ENCODE measurements around the gene KCNH2.
"Not testable (repeated sequence)": the region's sequence is repeated elsewhere in the genome, so short reads cannot be mapped to it uniquely, and the experiment has no call there.

The KCNH2 gene

GRCh38 chr7:150978126-150978789 is at the start of gene KCNH2:
KCNH2 (minus strand) TSS chr7:150978321; CDS start chr7:150977913, 408 bp downstream.
- DNase-seq, result no peak

DNA sequence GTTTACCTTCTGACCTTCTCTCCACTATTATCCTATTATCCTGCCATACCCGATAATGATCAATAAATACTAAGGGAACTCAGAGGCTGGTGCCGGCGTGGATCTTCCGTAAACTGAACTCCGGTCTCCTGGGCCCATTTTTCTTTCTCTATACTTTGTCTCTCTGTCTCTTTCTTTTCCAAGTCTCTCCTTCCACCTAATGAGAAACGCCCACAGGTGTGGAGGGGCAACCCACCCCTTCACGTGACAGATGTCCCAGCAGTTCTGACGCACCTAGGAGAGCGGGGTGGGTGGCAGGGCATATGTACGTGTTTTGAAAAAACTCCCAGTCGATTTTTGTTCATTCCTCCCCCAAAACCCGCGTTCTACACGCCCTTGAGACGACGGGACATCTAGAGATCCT is 49.6 kb upstream of the KCNH2 start:
- DNase-seq, result not testable (repeated sequence)

GRCh38 chr7:151026771-151027727 is 48.9 kb upstream of the KCNH2 start:
- not testable (repeated sequence) for DNase-seq

DNA sequence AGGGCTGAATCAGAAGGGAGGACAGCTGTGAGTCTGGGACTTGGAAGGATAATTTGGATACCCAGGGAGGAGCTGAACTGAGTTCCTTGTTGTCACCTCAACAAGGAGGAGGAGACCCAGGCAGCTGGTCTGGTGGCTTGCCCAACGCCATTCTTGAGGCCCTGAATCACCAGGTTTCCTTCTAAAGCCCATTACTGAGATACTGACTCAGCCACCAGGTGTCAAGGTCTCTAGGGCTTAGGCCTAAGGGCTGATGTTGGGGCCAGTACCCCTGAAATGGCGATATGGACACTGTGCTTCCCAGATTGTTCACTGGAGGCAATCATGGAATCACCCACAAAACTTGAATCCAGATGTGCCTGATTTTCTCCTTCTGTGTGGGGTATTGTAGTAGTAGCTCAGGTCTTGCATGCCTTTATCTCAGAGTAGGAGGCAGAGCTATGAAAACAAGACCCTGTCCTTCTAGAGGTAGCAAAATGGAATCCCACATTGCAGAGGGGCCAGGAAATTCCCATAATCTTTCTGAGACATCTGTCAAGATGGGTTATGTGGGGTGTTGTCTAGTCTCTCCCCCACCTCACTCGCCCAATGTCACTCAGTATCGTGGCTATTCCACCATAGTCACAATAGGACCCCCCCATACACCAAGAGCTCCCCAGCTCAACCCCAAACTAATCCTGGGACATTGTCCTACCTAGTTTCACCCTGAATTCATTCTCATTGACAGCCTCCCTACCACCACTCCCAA is 48.0 kb upstream of the KCNH2 start:
- no peak for DNase-seq

DNA sequence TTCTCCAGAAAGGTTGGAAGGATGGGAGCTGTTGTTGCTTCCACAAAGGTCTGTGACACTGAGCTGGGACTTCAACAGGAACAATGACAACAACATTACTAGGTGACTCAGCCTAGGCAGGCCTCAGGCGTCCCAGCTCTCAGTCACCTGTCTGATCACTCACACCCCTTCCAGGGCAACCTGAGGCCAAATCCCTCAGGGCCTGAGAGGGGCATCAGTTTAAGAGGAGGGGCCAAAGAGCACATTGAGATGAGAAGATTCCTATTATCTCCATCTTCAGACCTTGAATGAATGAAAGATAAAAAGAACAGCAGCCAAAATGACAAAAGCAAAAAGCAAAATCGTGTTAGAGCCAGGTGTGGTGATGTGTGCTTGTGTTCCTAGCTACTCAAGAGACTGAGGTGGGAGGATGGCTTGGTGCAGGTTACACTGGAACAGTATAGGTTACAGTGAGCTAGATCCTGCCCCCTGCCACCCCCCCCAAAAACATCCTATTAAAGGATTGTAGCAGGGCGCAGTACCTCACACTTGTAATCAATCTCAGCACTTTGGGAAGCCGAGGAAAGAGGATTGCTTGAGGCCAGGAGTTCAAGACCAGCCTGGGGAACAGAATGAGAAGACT is 46.4 kb upstream of the KCNH2 start, which contains the start of gene ATG9B:
Gene ATG9B (minus strand): TSS at position 60 of the 622 bp plus-strand sequence. CDS start 71 bp downstream, outside the sequence.
- DNase-seq, result no peak

GRCh38 chr7:151023232-151023631 is 45.1 kb upstream of the KCNH2 start:
- no peak for DNase-seq

- DNase-seq, result no peak
These were observed 42.1 kb upstream of the KCNH2 start for GRCh38 chr7:151020231-151020630.

- no peak for DNase-seq
These were observed 41.0 kb upstream of the KCNH2 start for GRCh38 chr7:151019130-151019447.

GRCh38 chr7:151018421-151019129 is 40.5 kb upstream of the KCNH2 start:
- DNase-seq, result peak; percentile 15

GRCh38 chr7:151017953-151018420 is 39.9 kb upstream of the KCNH2 start:
- DNase-seq, result peak; percentile 70

DNA sequence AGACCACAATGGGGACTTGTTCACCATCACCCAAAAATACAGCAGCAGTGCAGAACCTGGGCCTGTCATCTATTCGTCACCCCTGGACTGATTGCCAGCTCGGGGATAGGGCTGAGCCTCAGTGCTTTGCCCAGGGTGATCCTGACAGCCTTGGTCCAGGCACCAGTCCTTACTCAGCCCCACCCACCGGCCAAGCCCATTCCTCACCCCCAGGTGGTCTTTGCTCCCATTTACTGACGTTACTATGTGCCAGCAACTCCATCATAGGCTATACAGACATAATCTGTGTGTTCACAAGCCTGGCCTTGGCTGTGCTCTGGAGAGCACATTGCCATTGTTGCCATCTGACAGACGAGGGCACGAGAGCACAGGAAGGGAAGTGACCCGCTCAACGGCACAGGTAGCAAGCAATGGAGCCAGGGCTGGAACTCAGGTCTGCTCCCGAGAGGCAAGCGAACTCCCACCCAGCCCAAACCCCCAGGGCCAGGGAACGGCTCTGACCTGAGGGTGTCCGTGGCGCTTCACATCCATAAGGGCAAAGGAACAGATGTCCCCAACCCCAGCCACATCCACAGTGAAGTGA is 39.3 kb upstream of the KCNH2 start:
- DNase-seq, result no peak

DNA sequence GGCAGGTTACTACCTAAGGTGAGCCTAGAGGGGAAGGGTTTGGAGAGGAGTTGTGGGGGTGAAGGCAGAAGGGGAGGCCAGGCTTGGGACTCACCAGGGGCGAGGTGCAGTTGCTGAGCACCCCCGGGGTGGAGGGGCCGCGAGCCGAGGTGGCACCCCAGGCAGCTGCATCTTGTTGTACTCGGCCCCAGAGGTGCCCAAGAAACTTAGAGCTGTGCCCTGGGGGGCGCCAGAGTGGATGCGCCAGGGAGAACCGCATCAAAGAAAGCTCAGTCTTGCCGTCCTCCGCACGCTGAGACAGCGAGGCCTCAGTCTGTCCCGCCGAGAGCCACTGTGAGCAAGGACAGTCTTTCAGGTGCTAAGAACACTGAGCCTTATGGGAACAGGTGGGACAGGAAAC is 38.8 kb upstream of the KCNH2 start:
- no peak for DNase-seq

- no peak for DNase-seq
These were observed 38.4 kb upstream of the KCNH2 start for GRCh38 chr7:151016505-151016904.

DNA sequence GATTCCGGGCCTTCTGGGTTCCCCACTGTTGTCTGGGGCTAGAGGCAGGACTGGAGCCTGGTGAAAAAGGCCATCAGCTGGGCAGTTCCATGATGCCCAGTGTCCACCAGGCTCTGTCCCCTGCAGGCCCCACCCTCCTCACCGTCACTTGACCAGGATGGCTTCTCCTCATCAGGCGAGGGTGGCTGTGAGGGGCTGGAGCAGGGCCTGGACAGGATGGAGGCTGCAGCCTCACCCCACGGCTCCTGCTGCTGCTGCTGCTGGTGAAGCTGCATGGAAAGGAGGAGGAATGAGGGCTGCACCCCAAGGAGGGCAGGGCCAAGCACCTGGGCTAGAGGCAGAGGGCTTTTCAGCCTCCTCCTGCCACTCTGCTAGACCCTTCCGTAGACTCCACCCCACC is 37.8 kb upstream of the KCNH2 start:
- DNase-seq, result no peak

GRCh38 chr7:151014950-151015349 is 36.8 kb upstream of the KCNH2 start:
- no peak for DNase-seq

DNA sequence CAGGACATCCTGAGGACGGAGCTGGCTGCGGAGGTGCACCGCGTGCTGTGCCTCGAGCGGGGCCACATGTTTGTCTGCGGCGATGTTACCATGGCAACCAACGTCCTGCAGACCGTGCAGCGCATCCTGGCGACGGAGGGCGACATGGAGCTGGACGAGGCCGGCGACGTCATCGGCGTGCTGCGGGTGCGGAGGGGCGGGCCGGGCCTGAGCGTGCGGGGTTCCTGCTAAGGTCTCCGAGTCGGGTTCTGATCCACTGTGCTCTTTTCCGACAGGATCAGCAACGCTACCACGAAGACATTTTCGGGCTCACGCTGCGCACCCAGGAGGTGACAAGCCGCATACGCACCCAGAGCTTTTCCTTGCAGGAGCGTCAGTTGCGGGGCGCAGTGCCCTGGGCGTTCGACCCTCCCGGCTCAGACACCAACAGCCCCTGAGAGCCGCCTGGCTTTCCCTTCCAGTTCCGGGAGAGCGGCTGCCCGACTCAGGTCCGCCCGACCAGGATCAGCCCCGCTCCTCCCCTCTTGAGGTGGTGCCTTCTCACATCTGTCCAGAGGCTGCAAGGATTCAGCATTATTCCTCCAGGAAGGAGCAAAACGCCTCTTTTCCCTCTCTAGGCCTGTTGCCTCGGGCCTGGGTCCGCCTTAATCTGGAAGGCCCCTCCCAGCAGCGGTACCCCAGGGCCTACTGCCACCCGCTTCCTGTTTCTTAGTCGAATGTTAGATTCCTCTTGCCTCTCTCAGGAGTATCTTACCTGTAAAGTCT is 35.8 kb upstream of the KCNH2 start:
- DNase-seq, result peak; percentile 79

GRCh38 chr7:151013356-151013732 is 35.2 kb upstream of the KCNH2 start:
- no peak for DNase-seq

- no peak for DNase-seq
These were observed 34.8 kb upstream of the KCNH2 start for GRCh38 chr7:151012911-151013347.

DNA sequence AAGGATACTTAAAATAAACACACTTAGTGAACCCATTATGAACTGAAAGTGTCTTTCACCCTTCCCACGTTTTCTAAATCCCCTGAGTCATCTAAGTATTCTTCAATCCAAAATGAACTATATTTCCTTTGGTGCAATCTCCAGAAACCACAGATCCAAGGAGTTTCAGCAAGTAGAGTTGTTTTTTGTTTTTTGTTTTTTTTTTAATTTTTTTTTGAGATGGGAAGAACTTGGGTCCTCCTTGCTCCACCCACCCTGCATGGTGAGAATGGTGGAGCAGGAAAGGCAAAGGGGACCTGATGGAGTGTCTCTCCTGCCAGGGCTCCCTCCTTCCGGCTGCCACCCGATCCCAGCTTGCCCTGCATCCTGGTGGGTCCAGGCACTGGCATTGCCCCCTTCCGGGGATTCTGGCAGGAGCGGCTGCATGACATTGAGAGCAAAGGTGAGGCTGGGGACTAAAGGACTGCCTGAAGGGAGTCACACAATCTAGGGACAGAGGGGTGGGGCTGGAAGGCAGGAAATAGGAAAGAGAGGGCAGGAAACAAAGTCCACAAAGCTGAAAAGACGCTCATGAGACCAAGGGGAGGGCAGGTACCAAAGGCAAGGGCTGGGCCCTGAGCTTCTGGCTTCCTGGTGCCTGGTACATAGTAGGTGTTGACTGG is 34.0 kb upstream of the KCNH2 start:
- DNase-seq, result no peak

DNA sequence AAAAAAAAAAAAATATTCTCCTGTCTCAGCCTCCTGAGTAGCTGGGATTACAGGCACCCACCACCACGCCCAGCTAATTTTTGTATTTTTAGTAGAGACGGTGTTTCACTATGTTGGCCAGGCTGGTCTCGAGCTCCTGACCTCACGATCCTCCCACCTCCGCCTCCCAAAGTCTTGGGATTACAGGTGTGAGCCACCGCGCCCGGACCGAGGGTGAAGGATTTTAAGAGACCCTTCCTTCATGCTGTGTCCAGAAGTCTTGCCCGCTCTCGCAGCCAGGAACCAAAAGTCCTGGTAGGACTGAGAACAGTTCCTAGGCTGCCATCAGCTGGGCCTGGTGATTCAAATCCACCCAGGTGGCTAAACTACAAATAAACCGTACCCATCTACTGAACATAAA is 33.5 kb upstream of the KCNH2 start:
- not testable (repeated sequence) for DNase-seq

DNA sequence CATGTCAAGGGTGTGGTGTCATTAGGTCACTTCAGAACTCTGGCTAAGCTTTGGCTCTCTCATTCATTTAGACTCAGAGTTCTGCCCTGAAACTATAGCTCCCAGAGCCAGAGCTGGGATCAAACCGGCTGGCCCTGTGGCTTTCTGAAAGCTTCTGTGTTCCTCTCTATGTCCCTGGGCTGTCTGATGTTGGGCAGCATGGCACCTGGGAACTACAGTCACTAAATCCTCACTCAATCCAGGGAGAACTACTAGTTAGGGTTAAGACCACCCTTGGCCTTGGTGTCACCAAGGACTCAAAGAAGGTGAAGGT is 32.9 kb upstream of the KCNH2 start:
- DNase-seq, result no peak
